Spleen (tissue), 11 donors: ENCODE data around the gene TM7SF3. TPM values are rescaled to one million over a fixed set of nuclear protein-coding genes. Genes with fewer than 3 reads are reported as not detected.
A peak's percentile ranks its signal among the peaks of the same experiment; 100 is the strongest.
"Not testable (repeated sequence)": the region's sequence is repeated elsewhere in the genome, so short reads cannot be mapped to it uniquely, and the experiment has no call there.

ENCODE experiments used
- DNase-seq: peaks from one replicate; pipeline ENCODE4 v3.0.0-alpha.2; 2020
- H3K27ac ChIP-seq, 8 donors: fragments of 200-600 bp; sonication (generic) in 7 of 8; 1 replicate in 4 of 8; 2 replicates in 4 of 8; pipeline versions ENCODE4 v1.5.0 to v1.8.0; 2016 to 2021; ENCODE audit warnings: inconsistent platforms in 4 of 8, mild to moderate bottlenecking in 4 of 8, moderate library complexity in 1 of 8
- H3K27me3 ChIP-seq, 7 donors: fragments of 200-600 bp; sonication (generic) in 6 of 7; replicated peaks in 1 of 7; 1 replicate in 4 of 7; 2 replicates in 3 of 7; pipeline versions ENCODE4 v1.5.0 to v1.8.0; 2016 to 2021; ENCODE audit warnings: inconsistent platforms in 3 of 7, mild to moderate bottlenecking in 1 of 7
- H3K36me3 ChIP-seq, 6 donors: fragments of 200-600 bp; sonication (generic) in 5 of 6; 1 replicate in 4 of 6; 2 replicates in 2 of 6; pipeline versions ENCODE4 v1.5.0 to v1.8.0; 2016 to 2021; ENCODE audit warnings: inconsistent platforms in 2 of 6
- H3K4me1 ChIP-seq, 6 donors: fragments of 200-600 bp; sonication (generic) in 5 of 6; 1 replicate in 3 of 6; 2 replicates in 3 of 6; pipeline versions ENCODE4 v1.5.0 to v1.8.0; 2016 to 2021; ENCODE audit warnings: inconsistent platforms in 3 of 6
- H3K4me3 ChIP-seq, 8 donors: fragments of 200-600 bp; sonication (generic) in 7 of 8; 1 replicate in 4 of 8; 2 replicates in 4 of 8; pipeline versions ENCODE4 v1.5.0 to v1.8.0; 2016 to 2021; ENCODE audit warnings: inconsistent platforms in 4 of 8, mild to moderate bottlenecking in 4 of 8, moderate library complexity in 2 of 8
- H3K9me3 ChIP-seq, 8 donors: fragments of 200-600 bp; sonication (generic) in 7 of 8; 1 replicate in 4 of 8; 2 replicates in 4 of 8; pipeline versions ENCODE4 v1.5.0 to v1.8.0; 2016 to 2021; ENCODE audit warnings: inconsistent platforms in 4 of 8
- CTCF ChIP-seq, 11 experiments: fragments of 200-600 bp in 7 of 11; fragments of 450-650 bp in 4 of 11; sonication (generic) in 4 of 11; IDR thresholded peaks in 8 of 11; conservative IDR thresholded peaks in 3 of 11; 1 replicate in 7 of 11; 2 replicates in 4 of 11; pipeline versions ENCODE4 v1.4.0 to v1.8.0; 2016 to 2021; ENCODE audit warnings: antibody characterized with exemption in 11 of 11, inconsistent platforms in 4 of 11, mild to moderate bottlenecking in 1 of 11
- POLR2A ChIP-seq, 3 donors: fragments of 450-650 bp; IDR thresholded peaks; one replicate each; pipeline ENCODE4 v1.5.1; 2017; ENCODE audit warnings: antibody characterized with exemption in 3 of 3, mild to moderate bottlenecking in 1 of 3
- POLR2AphosphoS5 ChIP-seq, 3 donors: sonication (generic); formaldehyde crosslinking; IDR thresholded peaks; one replicate each; pipeline ENCODE4 v1.5.1; 2017; ENCODE audit warnings: antibody characterized with exemption in 3 of 3
- WGBS, 5 donors: extraction: QIAGEN DNeasy Blood & Tissue Kit in 3 of 5; methylation state at CpG; one replicate each; pipeline versions ENCODE4 v1.1.5 to v1.1.7; 2013 to 2018; 5-methylcytosine and 5-hydroxymethylcytosine counted together
- intact Hi-C: fragments of 100-400 bp; cut with DNase I; formaldehyde crosslinking; loops from one replicate; pipeline ENCODE4 v1.15.0; 2023; ENCODE audit warnings: low total_unique reads
- polyA plus RNA-seq, 3 donors: library from polyadenylated mRNA; stranded (reverse); fragments of 200-250 nt; gene quantifications; one replicate each; pipeline ENCODE4 v1.2.1, GENCODE V29; 2013
- total RNA-seq, 7 donors: library from RNA; depleted of rRNA in 3 of 7; stranded (reverse); fragments of >200 nt in 3 of 7; fragmentation: NEBNext Ultra II Directional in 4 of 7; extraction: Animal tissue kit (Norgen Biotek cat#: 25700) in 4 of 7; gene quantifications; one replicate each; pipeline versions ENCODE4 v1.1.0 to v1.2.1, GENCODE V29; 2016 to 2021
- donor health status: healthy with polysubstance abuse.
- donor health status: DM: no; HTN: no; CAD: no; lungs with moderate emphysema.
- donor health status: DM: no; HTN: no; CAD: no.
- donor health status: Bipolar disorder and iron deficiency.
- donor health status: healthy.
- donor health status: DM: no; HTN: no; CAD: no.
- donor health status: DM: yes; HTN: yes; CAD: no.

Gene TM7SF3
- total and polyA plus RNA-seq, 10 donors = 12.2 to 88.7 (median 40.6) TPM

- WGBS, 5 donors = 41 to 58% (median 52%) methylated on average over 2 of the region's 2 CpGs
- Histone ChIP-seq H3K27me3 (no peaks in the 10 kb centered on the region), H3K4me1 (peaks cover 0 to 32% (median 8%) of the 10 kb centered on the region in 6 donors), H3K4me3 (no peak overlapping the region), H3K9me3 (no peaks in the 10 kb centered on the region), H3K36me3 (peaks cover 0 to 82% (median 35%) of the 10 kb centered on the region in 6 donors), H3K27ac (peak overlapping the region in 1 of 8 donors; percentile 2)
- TF ChIP-seq POLR2A (IDR thresholded peaks at IDR 0.05) (no peak), POLR2AphosphoS5 (IDR thresholded peaks at IDR 0.05) (no peak), CTCF (IDR thresholded peaks at IDR 0.05 in 8 of 11, conservative IDR thresholded peaks at IDR 0.05 in 3 of 11) (no peak)
- no peak for DNase-seq
- intact Hi-C loops = no loop called here
Observed at GRCh38 chr12:26971963-26972362, 42.2 kb downstream of the TM7SF3 start.

- intact Hi-C loops = no loop called here
- Histone ChIP-seq H3K4me3 (no peak overlapping the region), H3K27ac (no peak overlapping the region), H3K9me3 (no peaks in the 10 kb centered on the region), H3K36me3 (peaks cover 0 to 86% (median 35%) of the 10 kb centered on the region in 6 donors), H3K4me1 (peaks cover 0 to 23% (median 6%) of the 10 kb centered on the region in 6 donors), H3K27me3 (no peaks in the 10 kb centered on the region)
- TF ChIP-seq POLR2AphosphoS5 (IDR thresholded peaks at IDR 0.05) = no peak
- TF ChIP-seq POLR2A (IDR thresholded peaks at IDR 0.05) = no peak
- WGBS, 5 donors = 94 to 98% (median 95%) methylated on average over 2 of the region's 2 CpGs
- DNase-seq = no peak
Observed at GRCh38 chr12:26970136-26970535, 44.0 kb downstream of the TM7SF3 start.

- intact Hi-C loops = no loop called here
- 83 to 96% (median 87%) methylated on average over 3 of the region's 3 CpGs for WGBS, 5 donors
Observed at GRCh38 chr12:26966842-26967241, 47.3 kb downstream of the TM7SF3 start.

GRCh38 chr12:26963413-26963812, 50.8 kb downstream of the TM7SF3 start:
- Histone ChIP-seq H3K9me3 (no peaks in the 10 kb centered on the region), H3K27ac (no peak overlapping the region), H3K27me3 (no peaks in the 10 kb centered on the region), H3K4me1 (no peaks in the 10 kb centered on the region), H3K36me3 (peaks cover 0 to 99% (median 43%) of the 10 kb centered on the region in 6 donors), H3K4me3 (no peak overlapping the region)
- TF ChIP-seq POLR2A (IDR thresholded peaks at IDR 0.05) (no peak), POLR2AphosphoS5 (IDR thresholded peaks at IDR 0.05) (no peak), CTCF (IDR thresholded peaks at IDR 0.05 in 8 of 11, conservative IDR thresholded peaks at IDR 0.05 in 3 of 11) (no peak)
- DNase-seq = no peak
- WGBS, 5 donors = 84 to 98% (median 93%) methylated on average over 1 of the region's 1 CpG
- intact Hi-C loops = no loop called here

More at GRCh38 chr12:26966842-26967241, 47.3 kb downstream of the TM7SF3 start:
- no peak for DNase-seq
- Histone ChIP-seq H3K27me3 (no peaks in the 10 kb centered on the region), H3K9me3 (no peaks in the 10 kb centered on the region), H3K4me1 (peaks cover 0 to 14% (median 5%) of the 10 kb centered on the region in 6 donors), H3K27ac (no peak overlapping the region), H3K4me3 (no peak overlapping the region), H3K36me3 (peaks cover 0 to 86% (median 36%) of the 10 kb centered on the region in 6 donors)
- no peak for TF ChIP-seq CTCF (IDR thresholded peaks at IDR 0.05 in 8 of 11, conservative IDR thresholded peaks at IDR 0.05 in 3 of 11)
- peak in 1 of 3 donors; percentile 6 for TF ChIP-seq POLR2AphosphoS5 (IDR thresholded peaks at IDR 0.05)

- no peak for TF ChIP-seq POLR2A (IDR thresholded peaks at IDR 0.05)
- TF ChIP-seq CTCF (IDR thresholded peaks at IDR 0.05 in 8 of 11, conservative IDR thresholded peaks at IDR 0.05 in 3 of 11) = no peak
- no peak for TF ChIP-seq POLR2AphosphoS5 (IDR thresholded peaks at IDR 0.05)
- Histone ChIP-seq H3K27me3 (no peaks in the 10 kb centered on the region), H3K27ac (no peak overlapping the region), H3K36me3 (peaks cover 4 to 99% (median 50%) of the 10 kb centered on the region in 6 donors), H3K9me3 (no peaks in the 10 kb centered on the region), H3K4me3 (no peak overlapping the region), H3K4me1 (no peaks in the 10 kb centered on the region)
- no peak for DNase-seq
- intact Hi-C loops = no loop called here
- 85 to 95% (median 90%) methylated on average over 1 of the region's 1 CpG for WGBS, 5 donors
Observed at GRCh38 chr12:26961803-26962202, 52.4 kb downstream of the TM7SF3 start.

- H3K4me1 ChIP-seq, H3K4me3 ChIP-seq, H3K27ac ChIP-seq, H3K27me3 ChIP-seq, DNase-seq, H3K9me3 ChIP-seq, intact Hi-C loops: not testable (repeated sequence)
- WGBS, 5 donors = 80 to 95% (median 89%) methylated on average over 7 of the region's 7 CpGs
- peaks cover 4 to 99% (median 53%) of the 10 kb centered on the region in 6 donors for H3K36me3 ChIP-seq
Observed at GRCh38 chr12:26961391-26961790, 52.8 kb downstream of the TM7SF3 start.
